ENCODE results near the gene NOP14.

- TF ChIP-seq, protein P1, sequence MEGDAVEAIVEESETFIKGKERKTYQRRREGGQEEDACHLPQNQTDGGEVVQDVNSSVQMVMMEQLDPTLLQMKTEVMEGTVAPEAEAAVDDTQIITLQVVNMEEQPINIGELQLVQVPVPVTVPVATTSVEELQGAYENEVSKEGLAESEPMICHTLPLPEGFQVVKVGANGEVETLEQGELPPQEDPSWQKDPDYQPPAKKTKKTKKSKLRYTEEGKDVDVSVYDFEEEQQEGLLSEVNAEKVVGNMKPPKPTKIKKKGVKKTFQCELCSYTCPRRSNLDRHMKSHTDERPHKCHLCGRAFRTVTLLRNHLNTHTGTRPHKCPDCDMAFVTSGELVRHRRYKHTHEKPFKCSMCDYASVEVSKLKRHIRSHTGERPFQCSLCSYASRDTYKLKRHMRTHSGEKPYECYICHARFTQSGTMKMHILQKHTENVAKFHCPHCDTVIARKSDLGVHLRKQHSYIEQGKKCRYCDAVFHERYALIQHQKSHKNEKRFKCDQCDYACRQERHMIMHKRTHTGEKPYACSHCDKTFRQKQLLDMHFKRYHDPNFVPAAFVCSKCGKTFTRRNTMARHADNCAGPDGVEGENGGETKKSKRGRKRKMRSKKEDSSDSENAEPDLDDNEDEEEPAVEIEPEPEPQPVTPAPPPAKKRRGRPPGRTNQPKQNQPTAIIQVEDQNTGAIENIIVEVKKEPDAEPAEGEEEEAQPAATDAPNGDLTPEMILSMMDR (IDR thresholded peaks at IDR 0.05): no peak
- no peak for TF ChIP-seq EP300 (IDR thresholded peaks at IDR 0.05)
Measured at GRCh38 chr4:2937986-2938385, 25.2 kb downstream of the NOP14 start.

All from tibial nerve (tissue), 4 donors.